AG04450 (cell line): ENCODE results near the gene SLC7A10. TPM values are rescaled to one million over a fixed set of nuclear protein-coding genes. Genes with fewer than 3 reads are reported as not detected.

Experiments used
- CTCF ChIA-PET: fragments of 300-600, 350-600 bp; formaldehyde crosslinking; extraction: SDS; loops from one replicate; lab custom pipeline; 2022; ENCODE audit warnings: antibody characterized with exemption, inconsistent platforms; lab: Charles Lee
- POLR2A ChIA-PET: fragments of 350-600 bp; formaldehyde crosslinking; extraction: SDS; loops from one replicate; lab custom pipeline; 2021; ENCODE audit warnings: antibody characterized with exemption, inconsistent platforms; lab: Yijun Ruan, JAX
- DNase-seq: peaks from one replicate; pipeline ENCODE4 v3.0.0-alpha.2; 2011; ENCODE audit warnings: low read depth, low spot score
- H3K27ac ChIP-seq: one replicate; pipeline ENCODE4 v1.5.1; 2012; ENCODE audit warnings: low read depth, low read length, control low read depth
- H3K27me3 ChIP-seq: one replicate; pipeline ENCODE4 v1.6.0; 2012; ENCODE audit warnings: low read length; ENCODE audit not compliant: control insufficient read depth, insufficient read depth
- H3K4me3 ChIP-seq: 2 replicates; pipeline ENCODE4 v1.5.1; 2011; ENCODE audit warnings: mild to moderate bottlenecking, low read depth, low read length, control low read depth
- H3K9me3 ChIP-seq: 2 replicates; pipeline ENCODE4 v1.5.1; 2012; ENCODE audit warnings: low read length; ENCODE audit not compliant: control insufficient read depth, insufficient read depth
- polyA plus RNA-seq: library from polyadenylated mRNA; depleted of rRNA; stranded (reverse); fragments of >200 nt; gene quantifications from 2 replicates; pipeline ENCODE4 v1.2.3, GENCODE V29; 2011; rRNA removed
- TF ChIP-seq, protein P1 (sequence below): IDR thresholded peaks from 2 replicates; pipeline ENCODE4 v1.5.1; 2011; ENCODE audit warnings: low read depth, low read length, control low read depth, inconsistent platforms

Gene SLC7A10
- polyA plus RNA-seq, 1 experiment, result not detected

DNA sequence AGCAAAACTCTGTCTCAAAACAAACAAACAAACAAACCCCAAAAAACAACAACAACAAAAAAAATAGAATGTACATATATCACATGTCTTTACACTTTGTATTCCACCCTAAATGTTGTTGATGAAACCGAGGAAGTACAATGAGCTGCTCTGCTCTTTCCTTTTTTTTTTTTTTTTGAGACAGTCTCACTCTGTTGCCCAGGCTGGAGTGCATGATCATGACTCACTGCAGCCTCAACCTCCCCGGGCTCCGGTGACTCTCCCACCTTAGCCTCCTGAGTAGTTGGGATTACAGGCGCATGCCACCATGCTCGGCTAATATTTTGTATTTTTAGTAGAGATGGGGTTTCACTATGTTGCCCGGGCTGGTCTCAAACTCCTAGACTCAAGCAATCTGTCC is 62.2 kb downstream of the SLC7A10 start:
- POLR2A ChIA-PET, result interaction anchor here (0.7 kb wide), 1 partner anchor 135 kb away, joined by 3 read pairs; no protein-coding TSS in a partner anchor
- TF ChIP-seq, protein P1, sequence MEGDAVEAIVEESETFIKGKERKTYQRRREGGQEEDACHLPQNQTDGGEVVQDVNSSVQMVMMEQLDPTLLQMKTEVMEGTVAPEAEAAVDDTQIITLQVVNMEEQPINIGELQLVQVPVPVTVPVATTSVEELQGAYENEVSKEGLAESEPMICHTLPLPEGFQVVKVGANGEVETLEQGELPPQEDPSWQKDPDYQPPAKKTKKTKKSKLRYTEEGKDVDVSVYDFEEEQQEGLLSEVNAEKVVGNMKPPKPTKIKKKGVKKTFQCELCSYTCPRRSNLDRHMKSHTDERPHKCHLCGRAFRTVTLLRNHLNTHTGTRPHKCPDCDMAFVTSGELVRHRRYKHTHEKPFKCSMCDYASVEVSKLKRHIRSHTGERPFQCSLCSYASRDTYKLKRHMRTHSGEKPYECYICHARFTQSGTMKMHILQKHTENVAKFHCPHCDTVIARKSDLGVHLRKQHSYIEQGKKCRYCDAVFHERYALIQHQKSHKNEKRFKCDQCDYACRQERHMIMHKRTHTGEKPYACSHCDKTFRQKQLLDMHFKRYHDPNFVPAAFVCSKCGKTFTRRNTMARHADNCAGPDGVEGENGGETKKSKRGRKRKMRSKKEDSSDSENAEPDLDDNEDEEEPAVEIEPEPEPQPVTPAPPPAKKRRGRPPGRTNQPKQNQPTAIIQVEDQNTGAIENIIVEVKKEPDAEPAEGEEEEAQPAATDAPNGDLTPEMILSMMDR, result no peak
- CTCF ChIA-PET, result interaction anchor here (1.2 to 3.6 kb wide), 2 partner anchors 19 to 20 kb away, joined by 3 to 13 read pairs; no protein-coding TSS in a partner anchor

DNA sequence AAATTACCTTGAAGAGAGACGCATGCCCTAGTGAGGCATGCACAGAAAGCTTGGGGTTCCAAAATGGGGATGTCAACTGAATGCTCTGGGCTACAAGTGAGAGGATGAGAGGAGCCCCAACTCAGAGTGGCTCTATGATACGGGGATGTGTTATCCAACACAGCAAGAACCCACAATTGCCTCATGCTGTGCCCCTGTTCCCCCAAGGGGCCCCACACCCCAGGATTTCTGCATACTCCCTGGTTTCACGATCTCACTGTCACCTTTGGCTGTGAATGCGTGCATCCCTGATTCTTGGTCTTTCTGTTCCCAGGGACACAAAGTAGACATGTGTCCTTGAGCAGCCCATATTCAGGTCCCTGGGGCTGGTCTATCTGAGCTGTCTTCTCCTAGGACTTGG is 64.4 kb downstream of the SLC7A10 start:
- TF ChIP-seq, protein P1, result no peak
- CTCF ChIA-PET, result interaction anchor here (0.9 to 2.8 kb wide), 2 partner anchors 23 to 53 kb away, joined by 3 to 19 read pairs; no protein-coding TSS in a partner anchor

More for the DNA sequence above, 62.2 kb downstream of the SLC7A10 start:
- Histone ChIP-seq H3K27me3 (no peaks in the 10 kb centered on the region), H3K4me3 (no peak overlapping the region), H3K27ac (no peak overlapping the region), H3K9me3 (peaks cover 4% of the 10 kb centered on the region; the same call in 1 of the 2 replicates)
- no peak for DNase-seq

GRCh38 chr19:33159893-33160292 is 65.8 kb downstream of the SLC7A10 start:
- Histone ChIP-seq H3K4me3 (no peak overlapping the region), H3K27ac (no peak overlapping the region), H3K9me3 (no peaks in the 10 kb centered on the region), H3K27me3 (no peaks in the 10 kb centered on the region)
- ChIA-PET CTCF (interaction anchor here (1.4 to 2.8 kb wide), 2 partner anchors 24 to 35 kb away, joined by 3 to 19 read pairs; no protein-coding TSS in a partner anchor), POLR2A (interaction anchor here (1.0 kb wide), 1 partner anchor 17 kb away, joined by 3 read pairs; no protein-coding TSS in a partner anchor)
- no peak for DNase-seq
- TF ChIP-seq, protein P1, result no peak

More for the DNA sequence above, 64.4 kb downstream of the SLC7A10 start:
- Histone ChIP-seq H3K9me3 (no peaks in the 10 kb centered on the region), H3K27ac (no peak overlapping the region), H3K4me3 (no peak overlapping the region), H3K27me3 (no peaks in the 10 kb centered on the region)
- POLR2A ChIA-PET, result interaction anchor here (0.6 to 1.0 kb wide), 2 partner anchors 16 to 116 kb away, joined by 3 to 9 read pairs; no protein-coding TSS in a partner anchor
- DNase-seq, result no peak

- Histone ChIP-seq H3K9me3 (no peaks in the 10 kb centered on the region), H3K27ac (no peak overlapping the region), H3K4me3 (no peak overlapping the region), H3K27me3 (no peaks in the 10 kb centered on the region)
- TF ChIP-seq, protein P1, result no peak
- ChIA-PET CTCF (interaction anchor here (0.6 to 3.1 kb wide), 4 partner anchors 15 to 166 kb away, joined by 3 to 19 read pairs (median 6); no protein-coding TSS in a partner anchor), POLR2A (no interaction called here)
- DNase-seq, result no peak
Observed at GRCh38 chr19:33159149-33159548, 66.5 kb downstream of the SLC7A10 start.

Other genes with a start within 250 kb of the SLC7A10 start
- gene RHPN2, start 161.0 kb downstream of the SLC7A10 start, polyA plus RNA-seq, result 4.8 and 5.3 TPM in 2 replicates
- gene GPATCH1, start 144.7 kb downstream of the SLC7A10 start, polyA plus RNA-seq, result 7.0 and 7.9 TPM in 2 replicates
- gene WDR88, start 93.7 kb downstream of the SLC7A10 start, polyA plus RNA-seq, result not detected in 2 replicates
- gene LRP3, start 31.5 kb downstream of the SLC7A10 start, polyA plus RNA-seq, result 9.5 and 15.8 TPM in 2 replicates
- 0.02 and 0.06 TPM in 2 replicates for gene CEBPA, start 76.7 kb upstream of the SLC7A10 start, polyA plus RNA-seq
- 24.5 and 31.6 TPM in 2 replicates for gene CEBPG, start 147.9 kb upstream of the SLC7A10 start, polyA plus RNA-seq